Measurements from ENCODE around the gene GUCA1A.

- TF ChIP-seq, protein P1, sequence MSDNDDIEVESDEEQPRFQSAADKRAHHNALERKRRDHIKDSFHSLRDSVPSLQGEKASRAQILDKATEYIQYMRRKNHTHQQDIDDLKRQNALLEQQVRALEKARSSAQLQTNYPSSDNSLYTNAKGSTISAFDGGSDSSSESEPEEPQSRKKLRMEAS (IDR thresholded peaks at IDR 0.05; ENCODE audit: low read depth, low read length) = no peak
- TF ChIP-seq, protein P2, sequence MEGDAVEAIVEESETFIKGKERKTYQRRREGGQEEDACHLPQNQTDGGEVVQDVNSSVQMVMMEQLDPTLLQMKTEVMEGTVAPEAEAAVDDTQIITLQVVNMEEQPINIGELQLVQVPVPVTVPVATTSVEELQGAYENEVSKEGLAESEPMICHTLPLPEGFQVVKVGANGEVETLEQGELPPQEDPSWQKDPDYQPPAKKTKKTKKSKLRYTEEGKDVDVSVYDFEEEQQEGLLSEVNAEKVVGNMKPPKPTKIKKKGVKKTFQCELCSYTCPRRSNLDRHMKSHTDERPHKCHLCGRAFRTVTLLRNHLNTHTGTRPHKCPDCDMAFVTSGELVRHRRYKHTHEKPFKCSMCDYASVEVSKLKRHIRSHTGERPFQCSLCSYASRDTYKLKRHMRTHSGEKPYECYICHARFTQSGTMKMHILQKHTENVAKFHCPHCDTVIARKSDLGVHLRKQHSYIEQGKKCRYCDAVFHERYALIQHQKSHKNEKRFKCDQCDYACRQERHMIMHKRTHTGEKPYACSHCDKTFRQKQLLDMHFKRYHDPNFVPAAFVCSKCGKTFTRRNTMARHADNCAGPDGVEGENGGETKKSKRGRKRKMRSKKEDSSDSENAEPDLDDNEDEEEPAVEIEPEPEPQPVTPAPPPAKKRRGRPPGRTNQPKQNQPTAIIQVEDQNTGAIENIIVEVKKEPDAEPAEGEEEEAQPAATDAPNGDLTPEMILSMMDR (IDR thresholded peaks at IDR 0.05; ENCODE audit: low read depth, low read length) = no peak
- TF ChIP-seq POLR2A (IDR thresholded peaks at IDR 0.05; ENCODE audit: extremely low read depth, insufficient read length) (no peak), MYC (IDR thresholded peaks at IDR 0.05; ENCODE audit: low read depth, low read length) (no peak)
These were observed 54.1 kb downstream of the GUCA1A start for GRCh38 chr6:42227173-42227850.
